Ovary (tissue), 9 donors: Measurements from ENCODE around the gene KRAS. TPM values are rescaled to one million over a fixed set of nuclear protein-coding genes. Genes with fewer than 3 reads are reported as not detected.
A peak's percentile ranks its signal among the peaks of the same experiment; 100 is the strongest.

Experiments
- DNase-seq, 5 donors: peaks; one replicate each; pipeline ENCODE4 v3.0.0-alpha.2; 2019 to 2020
- H3K27ac ChIP-seq, 2 donors: fragments of 200-600 bp; one replicate each; pipeline versions ENCODE4 v1.5.1 to v1.8.0; 2019 to 2022
- H3K27me3 ChIP-seq: fragments of 200-600 bp; one replicate; pipeline ENCODE4 v1.8.0; 2022
- H3K36me3 ChIP-seq: fragments of 200-600 bp; sonication (generic); one replicate; pipeline ENCODE4 v1.5.1; 2019
- H3K4me1 ChIP-seq: one replicate; pipeline ENCODE4 v1.8.1; 2013; ENCODE audit warnings: mild to moderate bottlenecking, moderate library complexity; ENCODE audit not compliant: insufficient read depth
- H3K4me3 ChIP-seq: fragments of 200-600 bp; sonication (generic); one replicate; pipeline ENCODE4 v1.5.1; 2017
- H3K9me3 ChIP-seq, 2 donors: fragments of 200-600 bp in 1 of 2; sonication (generic) in 1 of 2; one replicate each; pipeline versions ENCODE4 v1.5.1 to v1.8.1; 2013 to 2019; ENCODE audit warnings: mild to moderate bottlenecking in 1 of 2, moderate library complexity in 1 of 2
- CTCF ChIP-seq, 3 donors: fragments of 450-650 bp in 2 of 3; fragments of 200-600 bp in 1 of 3; IDR thresholded peaks; one replicate each; pipeline versions ENCODE4 v1.5.1 to v1.8.0; 2016 to 2022; ENCODE audit warnings: antibody characterized with exemption in 3 of 3, mild to moderate bottlenecking in 1 of 3
- EP300 ChIP-seq: sonication (generic); formaldehyde crosslinking; IDR thresholded peaks from one replicate; pipeline ENCODE4 v1.6.1; 2017; ENCODE audit warnings: antibody characterized with exemption
- POLR2A ChIP-seq: fragments of 450-650 bp; IDR thresholded peaks from one replicate; pipeline ENCODE4 v1.6.1; 2017; ENCODE audit warnings: antibody characterized with exemption, mild to moderate bottlenecking, moderate library complexity
- WGBS, 3 donors: extraction: QIAGEN DNeasy Blood & Tissue Kit in 1 of 3; methylation state at CpG; one replicate each; pipeline versions ENCODE4 v1.1.5 to v1.1.7; 2013 to 2017; 5-methylcytosine and 5-hydroxymethylcytosine counted together
- intact Hi-C, 4 donors: fragments of 100-400 bp; cut with DNase I; formaldehyde crosslinking; loops; one replicate each; pipeline versions ENCODE4 v1.11.0 to v1.15.1; 2022 to 2023
- polyA plus RNA-seq, 2 donors: library from polyadenylated mRNA; stranded (reverse); fragments of 200-250 nt in 1 of 2; fragments of 350-450 nt in 1 of 2; fragmentation: Illumina TruSeq in 1 of 2; extraction: RNeasy Lipid Tissue Mini Kit (QIAGEN cat#74804) in 1 of 2; gene quantifications; one replicate each; pipeline ENCODE4 v1.2.3, GENCODE V29; 2013 to 2014
- total RNA-seq, 7 donors: library from RNA; depleted of rRNA in 2 of 7; stranded (reverse); fragments of >200 nt in 2 of 7; fragmentation: NEBNext Ultra II Directional in 3 of 7; extraction: Animal tissue kit (Norgen Biotek cat#: 25700) in 3 of 7; gene quantifications; one replicate each; pipeline versions ENCODE4 v1.1.0 to v1.2.4, GENCODE V29; 2016 to 2023
- donor health status: DM: no; HTN: no; CAD: no; lungs with moderate emphysema.
- donor health status: DM: no; HTN: no; CAD: no.
- donor health status: Bipolar disorder and iron deficiency.
- donor health status: DM: yes; HTN: yes; CAD: no.
- donor health status: DM: no; HTN: no; CAD: no.
- donor health status: DM: yes; HTN: yes; CAD: no.

KRAS gene
- total and polyA plus RNA-seq, 9 donors, result 5.6 to 28.2 (median 15.4) TPM

GRCh38 chr12:25287610-25288009, 36.9 kb upstream of the KRAS start:
- TF ChIP-seq CTCF (IDR thresholded peaks at IDR 0.05) (no peak), EP300 (no peak), POLR2A (no peak)
- Histone ChIP-seq H3K36me3 (no peaks in the 10 kb centered on the region), H3K4me1 (peaks cover under 1% of the 10 kb centered on the region), H3K9me3 (no peaks in the 10 kb centered on the region), H3K4me3 (no peak overlapping the region), H3K27me3 (no peaks in the 10 kb centered on the region), H3K27ac (no peak overlapping the region)
- intact Hi-C loops, result no loop called here
- no peak for DNase-seq
- 81 to 84% (median 83%) methylated on average over 2 of the region's 2 CpGs for WGBS, 3 donors

- H3K9me3 ChIP-seq, result no peaks in the 10 kb centered on the region
- no peaks in the 10 kb centered on the region for H3K36me3 ChIP-seq
- intact Hi-C loops, result no loop called here
- TF ChIP-seq EP300, result no peak
- no peak for TF ChIP-seq CTCF (IDR thresholded peaks at IDR 0.05)
- no peak for TF ChIP-seq POLR2A
- no peak overlapping the region for H3K27ac ChIP-seq
- H3K4me1 ChIP-seq, result peaks cover 3% of the 10 kb centered on the region
- no peak overlapping the region for H3K4me3 ChIP-seq
- DNase-seq, result no peak
- no peaks in the 10 kb centered on the region for H3K27me3 ChIP-seq
These were observed 36.1 kb upstream of the KRAS start for GRCh38 chr12:25286837-25287236.

GRCh38 chr12:25284024-25284423, 33.3 kb upstream of the KRAS start:
- Histone ChIP-seq H3K4me3 (no peak overlapping the region), H3K36me3 (no peaks in the 10 kb centered on the region), H3K9me3 (no peaks in the 10 kb centered on the region), H3K27me3 (no peaks in the 10 kb centered on the region), H3K27ac (no peak overlapping the region), H3K4me1 (peaks cover 3% of the 10 kb centered on the region)
- intact Hi-C loops, result no loop called here
- 91 to 95% (median 92%) methylated on average over 4 of the region's 4 CpGs for WGBS, 3 donors
- TF ChIP-seq POLR2A (no peak), CTCF (IDR thresholded peaks at IDR 0.05) (no peak), EP300 (no peak)
- DNase-seq, result no peak

GRCh38 chr12:25283006-25283405, 32.3 kb upstream of the KRAS start:
- Histone ChIP-seq H3K27ac (peak overlapping the region in 1 of 2 donors; percentile 2), H3K4me1 (peaks cover 3% of the 10 kb centered on the region), H3K27me3 (no peaks in the 10 kb centered on the region), H3K36me3 (no peaks in the 10 kb centered on the region), H3K9me3 (no peaks in the 10 kb centered on the region), H3K4me3 (no peak overlapping the region)
- WGBS, 3 donors, result 12 to 36% (median 17%) methylated on average over 3 of the region's 3 CpGs
- intact Hi-C loops, result no loop called here
- TF ChIP-seq EP300 (no peak), POLR2A (no peak)
- no peak for DNase-seq

- H3K27me3 ChIP-seq, result no peaks in the 10 kb centered on the region
- intact Hi-C loops, result no loop called here
- no peak for TF ChIP-seq EP300
- TF ChIP-seq CTCF (IDR thresholded peaks at IDR 0.05), result no peak
- TF ChIP-seq POLR2A, result no peak
- H3K36me3 ChIP-seq, result no peaks in the 10 kb centered on the region
- no peak overlapping the region for H3K4me3 ChIP-seq
- no peak overlapping the region for H3K27ac ChIP-seq
- peaks cover 5% of the 10 kb centered on the region for H3K4me1 ChIP-seq
- no peak for DNase-seq
- H3K9me3 ChIP-seq, result no peaks in the 10 kb centered on the region
These were observed 29.4 kb upstream of the KRAS start for GRCh38 chr12:25280082-25280481.
